Measurements from ENCODE around the gene SMKR1.

DNA sequence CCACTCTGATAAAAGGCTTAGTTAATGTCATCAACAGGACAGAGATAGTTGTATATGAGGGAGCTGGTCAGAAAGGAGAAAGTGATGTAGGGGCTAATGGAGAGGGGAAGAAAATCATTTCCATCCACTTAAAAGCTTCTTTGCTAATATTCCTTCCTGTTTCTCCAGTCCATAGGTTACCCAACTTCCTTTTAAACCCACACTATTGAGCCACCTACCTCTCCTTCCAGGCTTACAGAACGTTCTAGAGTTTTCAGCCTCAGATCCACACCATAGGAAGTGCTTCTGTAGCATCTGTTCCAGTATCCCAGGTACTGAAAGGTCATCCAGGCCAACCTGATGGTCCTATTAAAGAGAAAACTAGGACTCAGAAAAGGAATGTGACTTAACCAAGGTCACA, 39.9 kb upstream of the SMKR1 start:
- TF ChIP-seq, protein P1, sequence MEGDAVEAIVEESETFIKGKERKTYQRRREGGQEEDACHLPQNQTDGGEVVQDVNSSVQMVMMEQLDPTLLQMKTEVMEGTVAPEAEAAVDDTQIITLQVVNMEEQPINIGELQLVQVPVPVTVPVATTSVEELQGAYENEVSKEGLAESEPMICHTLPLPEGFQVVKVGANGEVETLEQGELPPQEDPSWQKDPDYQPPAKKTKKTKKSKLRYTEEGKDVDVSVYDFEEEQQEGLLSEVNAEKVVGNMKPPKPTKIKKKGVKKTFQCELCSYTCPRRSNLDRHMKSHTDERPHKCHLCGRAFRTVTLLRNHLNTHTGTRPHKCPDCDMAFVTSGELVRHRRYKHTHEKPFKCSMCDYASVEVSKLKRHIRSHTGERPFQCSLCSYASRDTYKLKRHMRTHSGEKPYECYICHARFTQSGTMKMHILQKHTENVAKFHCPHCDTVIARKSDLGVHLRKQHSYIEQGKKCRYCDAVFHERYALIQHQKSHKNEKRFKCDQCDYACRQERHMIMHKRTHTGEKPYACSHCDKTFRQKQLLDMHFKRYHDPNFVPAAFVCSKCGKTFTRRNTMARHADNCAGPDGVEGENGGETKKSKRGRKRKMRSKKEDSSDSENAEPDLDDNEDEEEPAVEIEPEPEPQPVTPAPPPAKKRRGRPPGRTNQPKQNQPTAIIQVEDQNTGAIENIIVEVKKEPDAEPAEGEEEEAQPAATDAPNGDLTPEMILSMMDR (IDR thresholded peaks at IDR 0.05) = no peak
- TF ChIP-seq ZFX (IDR thresholded peaks at IDR 0.05; ENCODE audit: borderline replicate concordance) = no peak
